GM23248 (cell line): ENCODE results near the gene MAB21L3. TPM values are rescaled to one million over a fixed set of nuclear protein-coding genes. Genes with fewer than 3 reads are reported as not detected.

ENCODE experiments used
- DNase-seq: peaks from one replicate; pipeline ENCODE4 v3.0.0-alpha.2; 2015
- H2AFZ ChIP-seq: fragments of 200-600 bp; sonication (generic); 2 replicates; pipeline ENCODE4 v1.6.1; 2016; ENCODE audit warnings: antibody characterized with exemption
- H3F3A ChIP-seq: fragments of 200-600 bp; sonication (generic); 2 replicates; pipeline ENCODE4 v1.6.1; 2016; ENCODE audit warnings: mild to moderate bottlenecking, antibody characterized with exemption, mixed run types; ENCODE audit not compliant: insufficient read depth
- H3K27ac ChIP-seq: fragments of 200-600 bp; sonication (generic); 2 replicates; pipeline ENCODE4 v1.5.1; 2016; ENCODE audit warnings: mild to moderate bottlenecking
- H3K27me3 ChIP-seq: fragments of 200-600 bp; sonication (generic); replicated peaks from 2 replicates; pipeline ENCODE4 v1.6.1; 2016; ENCODE audit warnings: mild to moderate bottlenecking; ENCODE audit not compliant: insufficient read depth
- H3K36me3 ChIP-seq: fragments of 200-600 bp; sonication (generic); 2 replicates; pipeline ENCODE4 v1.6.1; 2016; ENCODE audit warnings: low read depth, mild to moderate bottlenecking
- H3K4me1 ChIP-seq: fragments of 200-600 bp; sonication (generic); 2 replicates; pipeline ENCODE4 v1.6.1; 2016; ENCODE audit warnings: mild to moderate bottlenecking; ENCODE audit not compliant: insufficient read depth
- H3K4me2 ChIP-seq: fragments of 200-600 bp; sonication (generic); one replicate; pipeline ENCODE4 v1.6.1; 2016; ENCODE audit warnings: mild to moderate bottlenecking; ENCODE audit not compliant: unreplicated experiment
- H3K4me3 ChIP-seq: fragments of 200-600 bp; sonication (generic); 2 replicates; pipeline ENCODE4 v1.5.1; 2016; ENCODE audit warnings: mild to moderate bottlenecking
- H3K79me2 ChIP-seq: fragments of 200-600 bp; sonication (generic); 2 replicates; pipeline ENCODE4 v1.6.1; 2016; ENCODE audit warnings: mild to moderate bottlenecking; ENCODE audit not compliant: insufficient read depth
- H3K9ac ChIP-seq: fragments of 200-600 bp; sonication (generic); 2 replicates; pipeline ENCODE4 v1.6.1; 2016; ENCODE audit warnings: mild to moderate bottlenecking
- H3K9me2 ChIP-seq: fragments of 200-600 bp; sonication (generic); 2 replicates; pipeline ENCODE4 v1.6.1; 2016; ENCODE audit warnings: mixed run types, mild to moderate bottlenecking, moderate library complexity; ENCODE audit not compliant: insufficient read depth
- H3K9me3 ChIP-seq: fragments of 200-600 bp; sonication (generic); one replicate; pipeline ENCODE4 v1.6.1; 2017; ENCODE audit warnings: low read depth
- H4K20me1 ChIP-seq: fragments of 200-600 bp; sonication (generic); 2 replicates; pipeline ENCODE4 v1.6.0; 2016; ENCODE audit not compliant: insufficient read depth
- EZH2 ChIP-seq: fragments of 200-600 bp; sonication (generic); IDR thresholded peaks from 2 replicates; pipeline ENCODE4 v1.6.1; 2018; ENCODE audit warnings: antibody characterized with exemption, mild to moderate bottlenecking; ENCODE audit not compliant: insufficient read depth, poor library complexity, severe bottlenecking
- EZH2phosphoT487 ChIP-seq: fragments of 200-600 bp; sonication (generic); IDR thresholded peaks from 2 replicates; pipeline ENCODE4 v1.6.1; 2018; ENCODE audit warnings: antibody characterized with exemption, moderate library complexity, mild to moderate bottlenecking, low read depth; ENCODE audit not compliant: insufficient read depth
- WGBS, 2 experiments: methylation state at CpG; one replicate each; pipeline ENCODE4 v1.1.6; 2015 to 2017; ENCODE audit warnings: low lambda C conversion rate in 2 of 2, low coverage in 1 of 2; ENCODE audit errors: missing lambda C conversion rate in 2 of 2; 5-methylcytosine and 5-hydroxymethylcytosine counted together
- in situ Hi-C: fragments of 300-500 bp; cut with MboI; formaldehyde crosslinking; loops from 2 replicates; pipeline ENCODE4 v1.15.0; 2020
- polyA plus RNA-seq: library from polyadenylated mRNA; unstranded; fragments of >200 nt; fragmentation: Nextera tagmentation; extraction: Ambion mirVana; gene quantifications from 2 replicates; pipeline ENCODE4 v1.2.1, GENCODE V29; 2016
- total RNA-seq: library from RNA; depleted of rRNA; stranded (reverse); fragments of >200 nt; shearing (Covaris generic); gene quantifications from 2 replicates; pipeline ENCODE4 v1.2.3, GENCODE V29; 2014

Gene MAB21L3
- total and polyA plus RNA-seq, 2 experiments from 2014 or later, result 0.08 to 2.7 TPM

DNA sequence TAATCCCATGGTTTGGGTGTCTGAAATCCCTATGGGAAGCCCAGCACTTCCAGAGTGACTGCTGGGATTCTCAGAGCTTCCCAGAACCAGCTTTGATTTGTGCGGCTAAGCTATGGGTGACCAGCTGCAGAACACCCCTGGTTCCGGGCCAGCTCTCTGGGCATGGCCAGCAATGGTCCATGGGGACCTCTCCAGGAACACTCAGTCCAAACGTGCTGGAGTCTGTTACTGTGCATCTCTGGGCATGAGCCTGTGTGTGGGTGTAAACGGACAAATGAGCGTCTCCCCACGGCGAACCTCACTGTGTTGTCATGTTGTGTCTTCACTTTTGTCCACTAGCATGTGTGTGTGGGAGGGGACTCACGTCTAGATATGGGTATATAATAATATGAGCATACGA is 54.4 kb downstream of the MAB21L3 start:
- WGBS, 2 experiments, result 28 to 38% methylated on average over 9 of the region's 9 CpGs
- Histone ChIP-seq H3K27ac (no peak overlapping the region), H3K27me3 (no peaks in the 10 kb centered on the region), H3K9me2 (no peaks in the 10 kb centered on the region), H3F3A (no peaks in the 10 kb centered on the region), H3K4me1 (no peaks in the 10 kb centered on the region), H3K79me2 (no peaks in the 10 kb centered on the region), H3K4me3 (no peak overlapping the region), H3K36me3 (no peaks in the 10 kb centered on the region), H3K9me3 (no peaks in the 10 kb centered on the region), H4K20me1 (no peaks in the 10 kb centered on the region), H3K4me2 (no peak overlapping the region), H2AFZ (no peak overlapping the region), H3K9ac (no peak overlapping the region)
- TF ChIP-seq EZH2phosphoT487, result no peak
- no peak for TF ChIP-seq EZH2
- no peak for DNase-seq
- in situ Hi-C loops, result no loop called here

- DNase-seq, result no peak
- Histone ChIP-seq H2AFZ (no peak overlapping the region), H3K4me1 (no peaks in the 10 kb centered on the region), H3K27ac (no peak overlapping the region), H3F3A (no peaks in the 10 kb centered on the region), H3K4me3 (no peak overlapping the region), H3K4me2 (no peak overlapping the region), H3K79me2 (no peaks in the 10 kb centered on the region), H3K27me3 (no peaks in the 10 kb centered on the region), H4K20me1 (no peaks in the 10 kb centered on the region), H3K36me3 (no peaks in the 10 kb centered on the region), H3K9ac (no peak overlapping the region), H3K9me2 (no peaks in the 10 kb centered on the region), H3K9me3 (no peaks in the 10 kb centered on the region)
- TF ChIP-seq EZH2, result no peak
- no peak for TF ChIP-seq EZH2phosphoT487
- in situ Hi-C loops, result no loop called here
- WGBS, 2 experiments, result 39 to 48% methylated on average over 6 of the region's 6 CpGs
These were observed 54.9 kb downstream of the MAB21L3 start for GRCh38 chr1:116166011-116166571.

DNA sequence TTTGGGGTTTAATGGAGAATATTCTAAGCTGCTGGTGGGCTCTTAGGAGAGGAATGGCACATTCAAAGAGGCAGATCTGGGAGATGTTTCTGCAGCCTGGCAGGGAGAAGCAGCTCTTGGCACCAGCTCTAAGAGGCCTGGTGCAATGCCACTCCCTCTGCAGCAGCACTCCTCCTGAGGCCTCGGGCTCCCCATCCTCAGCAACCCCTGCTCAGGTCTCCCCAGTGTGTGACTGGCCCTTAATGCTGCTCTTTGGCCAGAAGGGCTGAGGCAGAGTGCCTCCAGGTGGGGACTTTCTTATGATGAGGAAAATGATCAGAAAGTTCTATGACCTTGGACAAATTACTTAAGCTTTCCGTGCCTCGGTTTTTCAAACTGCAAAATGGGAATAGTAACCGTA is 55.5 kb downstream of the MAB21L3 start:
- Histone ChIP-seq H3K4me2 (no peak overlapping the region), H3F3A (no peaks in the 10 kb centered on the region), H3K36me3 (no peaks in the 10 kb centered on the region), H3K4me3 (no peak overlapping the region), H3K27ac (no peak overlapping the region), H3K9me2 (no peaks in the 10 kb centered on the region), H4K20me1 (no peaks in the 10 kb centered on the region), H3K27me3 (0 out of 2 replicates have a peak, but pooled peaks cover 2% of the 10 kb centered on the region), H2AFZ (no peak overlapping the region), H3K4me1 (no peaks in the 10 kb centered on the region), H3K9ac (no peak overlapping the region), H3K79me2 (no peaks in the 10 kb centered on the region), H3K9me3 (no peaks in the 10 kb centered on the region)
- no peak for TF ChIP-seq EZH2
- TF ChIP-seq EZH2phosphoT487, result no peak
- in situ Hi-C loops, result no loop called here
- 61 to 68% methylated on average over 4 of the region's 4 CpGs for WGBS, 2 experiments
- DNase-seq, result no peak

- peaks cover 12% of the 10 kb centered on the region; the same call in 1 of the 2 replicates for H3K27me3 ChIP-seq
- H4K20me1 ChIP-seq, result no peaks in the 10 kb centered on the region
- TF ChIP-seq EZH2, result no peak
- TF ChIP-seq EZH2phosphoT487, result no peak
- peak overlapping the region; percentile 72 for H3K9ac ChIP-seq
- in situ Hi-C loops, result no loop called here
- H3K27ac ChIP-seq, result no peak overlapping the region
- no peaks in the 10 kb centered on the region for H3K9me3 ChIP-seq
- H3K79me2 ChIP-seq, result no peaks in the 10 kb centered on the region
- no peaks in the 10 kb centered on the region for H3K36me3 ChIP-seq
- H3K4me2 ChIP-seq, result peak overlapping the region; percentile 73
- peak overlapping the region; percentile 74 for H3K4me3 ChIP-seq
- peak; percentile 48 for DNase-seq
- H3F3A ChIP-seq, result no peaks in the 10 kb centered on the region
- 34% methylated on average over 33 to 34 of the region's 35 CpGs for WGBS, 2 experiments
- H3K4me1 ChIP-seq, result no peaks in the 10 kb centered on the region
- no peaks in the 10 kb centered on the region for H3K9me2 ChIP-seq
- H2AFZ ChIP-seq, result peak overlapping the region; percentile 97
These were observed 56.6 kb downstream of the MAB21L3 start for GRCh38 chr1:116167625-116168276.
